Brain microvascular endothelial cell (primary cell): ENCODE measurements around the gene TTLL12.

Experiments
- DNase-seq: peaks from one replicate; pipeline ENCODE4 v3.0.0-alpha.2; 2020
- H3K27ac ChIP-seq: fragments of 250-450 bp; sonication (Bioruptor Pico); 2 replicates; pipeline ENCODE4 v1.5.1; 2020; ENCODE audit warnings: mild to moderate bottlenecking, moderate library complexity
- H3K27me3 ChIP-seq: fragments of 250-450 bp; sonication (Bioruptor Pico); replicated peaks from 2 replicates; pipeline ENCODE4 v1.5.1; 2020; ENCODE audit warnings: mild to moderate bottlenecking
- H3K36me3 ChIP-seq: fragments of 250-450 bp; sonication (Bioruptor Pico); replicated peaks from 2 replicates; pipeline ENCODE4 v1.5.1; 2020; ENCODE audit warnings: mild to moderate bottlenecking
- H3K4me3 ChIP-seq: 2 replicates; pipeline ENCODE4 v1.5.1; 2011; ENCODE audit warnings: low read depth, mild to moderate bottlenecking, control low read depth, low read length, moderate library complexity
- in situ Hi-C: cut with HindIII; loops from 2 replicates; pipeline ENCODE4 v1.10.0; 2017; ENCODE audit warnings: low sequenced_read_pairs, low pct_ligation_motif_present
- TF ChIP-seq, protein P1 (sequence below): IDR thresholded peaks from 2 replicates; pipeline ENCODE4 v1.5.1; 2011; ENCODE audit warnings: low read depth, mild to moderate bottlenecking, moderate library complexity, low read length, control low read depth, inconsistent platforms; ENCODE audit errors: missing control alignments

TTLL12 gene

DNA sequence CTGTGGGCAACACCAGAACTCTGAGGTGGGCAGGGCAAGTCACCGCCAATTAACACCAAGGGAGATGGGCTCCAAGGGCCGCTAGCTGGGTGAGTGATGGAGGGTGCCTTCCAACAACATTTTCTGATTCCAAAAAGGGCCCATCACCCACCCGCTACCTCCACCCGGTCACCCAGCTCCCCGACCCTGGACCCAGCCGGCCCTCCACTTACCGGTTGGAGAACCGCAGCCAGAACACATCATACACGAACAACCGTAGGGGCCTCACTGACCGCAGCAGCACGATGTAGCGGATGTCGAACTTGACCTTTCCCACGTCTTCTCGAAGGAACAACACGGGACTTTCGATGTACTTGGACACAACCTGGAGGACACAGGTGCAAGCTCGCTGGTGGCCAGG lies 14.7 kb downstream of the TTLL12 start:
- TF ChIP-seq, protein P1, sequence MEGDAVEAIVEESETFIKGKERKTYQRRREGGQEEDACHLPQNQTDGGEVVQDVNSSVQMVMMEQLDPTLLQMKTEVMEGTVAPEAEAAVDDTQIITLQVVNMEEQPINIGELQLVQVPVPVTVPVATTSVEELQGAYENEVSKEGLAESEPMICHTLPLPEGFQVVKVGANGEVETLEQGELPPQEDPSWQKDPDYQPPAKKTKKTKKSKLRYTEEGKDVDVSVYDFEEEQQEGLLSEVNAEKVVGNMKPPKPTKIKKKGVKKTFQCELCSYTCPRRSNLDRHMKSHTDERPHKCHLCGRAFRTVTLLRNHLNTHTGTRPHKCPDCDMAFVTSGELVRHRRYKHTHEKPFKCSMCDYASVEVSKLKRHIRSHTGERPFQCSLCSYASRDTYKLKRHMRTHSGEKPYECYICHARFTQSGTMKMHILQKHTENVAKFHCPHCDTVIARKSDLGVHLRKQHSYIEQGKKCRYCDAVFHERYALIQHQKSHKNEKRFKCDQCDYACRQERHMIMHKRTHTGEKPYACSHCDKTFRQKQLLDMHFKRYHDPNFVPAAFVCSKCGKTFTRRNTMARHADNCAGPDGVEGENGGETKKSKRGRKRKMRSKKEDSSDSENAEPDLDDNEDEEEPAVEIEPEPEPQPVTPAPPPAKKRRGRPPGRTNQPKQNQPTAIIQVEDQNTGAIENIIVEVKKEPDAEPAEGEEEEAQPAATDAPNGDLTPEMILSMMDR = no peak
- no peak for DNase-seq
- no peaks in the 10 kb centered on the region for H3K27me3 ChIP-seq
- no peak overlapping the region for H3K4me3 ChIP-seq
- in situ Hi-C loops = no loop called here
- peaks cover 39% of the 10 kb centered on the region for H3K36me3 ChIP-seq
- H3K27ac ChIP-seq = no peak overlapping the region

DNA sequence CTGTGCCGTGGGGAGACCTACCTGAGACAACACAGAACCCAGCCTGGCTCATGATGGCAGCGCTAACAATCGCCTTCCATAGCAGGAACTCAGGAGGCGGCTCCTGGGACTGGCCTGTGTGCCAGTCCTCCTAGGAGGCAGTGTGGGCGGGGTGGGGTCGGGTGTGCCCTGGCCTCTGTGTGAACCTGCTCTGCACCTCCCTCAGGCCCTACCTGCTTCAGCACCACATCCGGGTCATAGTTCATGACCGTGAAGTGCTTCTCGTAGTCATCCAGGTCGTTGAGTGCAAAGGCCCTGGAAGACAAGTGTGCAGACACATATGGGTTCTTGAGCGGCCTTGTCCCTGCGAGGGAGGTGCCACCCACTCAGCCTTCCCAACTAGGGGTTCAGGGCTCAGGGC lies 15.3 kb downstream of the TTLL12 start:
- Histone ChIP-seq H3K27me3 (no peaks in the 10 kb centered on the region), H3K36me3 (peaks cover 39% of the 10 kb centered on the region), H3K27ac (no peak overlapping the region), H3K4me3 (no peak overlapping the region)
- DNase-seq = no peak
- in situ Hi-C loops = no loop called here
- TF ChIP-seq, protein P1 = no peak

DNA sequence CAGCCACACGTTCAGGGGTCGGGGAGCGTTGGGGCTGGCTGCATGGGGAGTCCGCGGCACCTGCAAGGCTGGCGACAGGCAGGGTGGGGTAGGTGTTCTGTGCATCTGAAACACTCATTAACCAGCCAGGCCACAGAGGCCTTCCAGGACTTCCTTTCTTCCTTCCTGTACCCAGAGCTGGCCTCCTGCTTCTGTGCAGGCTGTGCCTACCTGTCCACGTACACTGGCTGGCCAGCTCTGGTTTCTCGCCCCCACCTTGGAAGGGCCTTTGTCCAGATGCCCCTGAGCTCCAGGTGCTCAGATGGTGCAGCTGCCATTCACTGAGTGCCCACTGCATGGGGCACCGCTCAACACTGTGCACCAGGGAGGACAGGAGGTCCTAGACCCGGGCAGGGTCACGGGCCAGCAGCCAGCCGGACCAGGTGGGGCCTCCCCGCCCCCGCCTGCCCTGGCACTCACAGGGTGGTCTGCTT lies 15.9 kb downstream of the TTLL12 start:
- Histone ChIP-seq H3K27ac (no peak overlapping the region), H3K27me3 (no peaks in the 10 kb centered on the region), H3K36me3 (peaks cover 39% of the 10 kb centered on the region), H3K4me3 (no peak overlapping the region)
- in situ Hi-C loops = no loop called here
- no peak for DNase-seq
- TF ChIP-seq, protein P1 = no peak

DNA sequence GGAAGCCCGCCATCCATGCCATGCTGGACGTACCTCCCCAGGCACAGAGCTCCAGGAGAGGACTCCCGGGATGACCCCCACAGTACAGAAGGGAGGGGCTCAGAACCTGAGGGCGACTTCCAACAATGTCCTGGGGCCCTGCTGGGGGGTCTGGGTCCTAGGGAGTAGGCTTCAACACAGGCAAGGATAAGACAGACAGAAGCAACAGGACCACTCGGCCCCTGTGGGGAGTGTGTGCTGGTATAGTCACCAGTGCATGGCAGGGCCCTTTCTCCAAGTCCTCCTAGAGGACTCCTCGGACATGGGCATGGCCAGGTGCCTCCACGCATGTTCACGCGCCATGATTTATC lies 16.8 kb downstream of the TTLL12 start:
- TF ChIP-seq, protein P1 = no peak
- Histone ChIP-seq H3K36me3 (peaks cover 37% of the 10 kb centered on the region), H3K27me3 (no peaks in the 10 kb centered on the region), H3K4me3 (no peak overlapping the region), H3K27ac (no peak overlapping the region)
- in situ Hi-C loops = no loop called here
- DNase-seq = no peak

DNA sequence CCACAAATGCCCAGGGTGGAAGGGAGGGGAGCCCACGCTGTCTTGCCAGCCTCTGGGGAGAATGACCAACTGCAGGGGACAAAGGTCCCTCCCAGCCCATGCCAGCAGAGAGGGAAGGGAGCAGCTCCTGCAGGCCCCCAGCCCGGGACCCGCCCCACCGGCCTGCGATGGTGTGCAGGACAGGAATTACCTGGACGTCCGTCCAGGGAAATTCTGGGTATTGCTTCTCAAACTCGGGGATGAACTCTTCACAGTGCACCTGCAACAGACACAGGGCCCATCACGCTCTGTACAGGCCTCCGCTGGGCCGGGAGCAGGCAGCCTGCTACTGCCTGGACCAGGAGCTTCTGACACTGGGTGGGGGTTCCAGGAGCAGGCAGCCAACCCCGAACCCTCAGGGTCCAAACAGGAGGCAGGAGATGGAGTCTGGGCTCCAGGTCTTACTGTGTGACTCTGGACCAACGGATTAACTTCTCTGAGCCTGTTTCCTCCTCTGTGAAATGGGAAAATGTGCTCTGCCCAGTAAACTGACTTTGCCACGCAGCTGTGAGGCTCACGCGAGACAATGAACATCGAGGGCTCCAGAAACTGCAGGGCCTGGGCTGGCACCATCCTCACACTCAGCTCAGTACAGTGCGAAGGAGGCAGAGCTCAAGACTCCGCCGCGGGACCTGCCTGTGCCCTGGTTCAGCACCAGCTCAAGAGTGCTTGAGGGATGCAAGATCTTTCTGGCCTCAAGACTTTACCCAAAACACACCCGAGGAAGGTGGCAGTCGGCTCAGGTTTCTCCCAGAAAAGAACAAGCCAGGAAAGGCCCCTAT lies 17.4 kb downstream of the TTLL12 start:
- Histone ChIP-seq H3K27me3 (no peaks in the 10 kb centered on the region), H3K36me3 (peaks cover 33% of the 10 kb centered on the region), H3K4me3 (no peak overlapping the region), H3K27ac (no peak overlapping the region)
- in situ Hi-C loops = no loop called here
- TF ChIP-seq, protein P1 = no peak
- no peak for DNase-seq
